ENCODE data around the gene ATRX.
"Not testable (repeated sequence)": the region's sequence is repeated elsewhere in the genome, so short reads cannot be mapped to it uniquely, and the experiment has no call there.

Gene ATRX

GRCh38 chrX:77638397-77638796, 147.6 kb downstream of the ATRX start:
- Histone ChIP-seq H3K4me1 (no peaks in the 10 kb centered on the region), H3K9me3 (ENCODE audit: control insufficient read depth, low read length) (no peaks in the 10 kb centered on the region), H3K36me3 (ENCODE audit: control insufficient read depth, insufficient read depth, low read length) (no peaks in the 10 kb centered on the region)

GRCh38 chrX:77635373-77635772, 150.6 kb downstream of the ATRX start:
- Histone ChIP-seq H3K4me1 (no peaks in the 10 kb centered on the region), H3K79me2 (no peaks in the 10 kb centered on the region), H3K4me3 (ENCODE audit: low read depth, low read length) (no peak overlapping the region), H3K36me3 (ENCODE audit: control insufficient read depth, insufficient read depth, low read length) (no peaks in the 10 kb centered on the region), H3K9me3 (ENCODE audit: control insufficient read depth, low read length) (no peaks in the 10 kb centered on the region), H3K4me2 (ENCODE audit: low read length) (no peak overlapping the region), H3K27ac (no peak overlapping the region), H3K9ac (no peak overlapping the region), H2AFZ (no peak overlapping the region), H3K27me3 (ENCODE audit: control insufficient read depth, insufficient read depth, low read length) (no peaks in the 10 kb centered on the region)
- TF ChIP-seq CTCF (IDR thresholded peaks at IDR 0.05) = no peak

More at GRCh38 chrX:77638397-77638796, 147.6 kb downstream of the ATRX start:
- TF ChIP-seq CTCF (IDR thresholded peaks at IDR 0.05) = no peak
- no peak overlapping the region for H3K4me3 ChIP-seq (ENCODE audit: low read depth, low read length)
- H3K27ac ChIP-seq = no peak overlapping the region
- H3K27me3 ChIP-seq (ENCODE audit: control insufficient read depth, insufficient read depth, low read length) = no peaks in the 10 kb centered on the region
- no peak overlapping the region for H2AFZ ChIP-seq
- no peak overlapping the region for H3K4me2 ChIP-seq (ENCODE audit: low read length)
- H3K79me2 ChIP-seq = peaks cover 3% of the 10 kb centered on the region
- no peak overlapping the region for H3K9ac ChIP-seq

GRCh38 chrX:77628294-77629025, 157.6 kb downstream of the ATRX start:
- Histone ChIP-seq H3K27me3 (ENCODE audit: control insufficient read depth, insufficient read depth, low read length) (no peaks in the 10 kb centered on the region), H2AFZ (no peak overlapping the region), H3K27ac (no peak overlapping the region), H3K4me2 (ENCODE audit: low read length) (no peak overlapping the region), H3K9me3 (ENCODE audit: control insufficient read depth, low read length) (no peaks in the 10 kb centered on the region), H3K9ac (no peak overlapping the region), H3K4me1 (no peaks in the 10 kb centered on the region), H3K79me2 (no peaks in the 10 kb centered on the region), H3K36me3 (ENCODE audit: control insufficient read depth, insufficient read depth, low read length) (no peaks in the 10 kb centered on the region), H3K4me3 (ENCODE audit: low read depth, low read length) (no peak overlapping the region)
- no peak for TF ChIP-seq CTCF (IDR thresholded peaks at IDR 0.05)

GRCh38 chrX:77622672-77623071, 163.3 kb downstream of the ATRX start:
- Histone ChIP-seq H3K9ac (no peak overlapping the region), H3K27me3 (ENCODE audit: control insufficient read depth, insufficient read depth, low read length) (no peaks in the 10 kb centered on the region), H3K79me2 (no peaks in the 10 kb centered on the region), H3K27ac (no peak overlapping the region), H3K4me3 (ENCODE audit: low read depth, low read length) (no peak overlapping the region), H3K36me3 (ENCODE audit: control insufficient read depth, insufficient read depth, low read length) (no peaks in the 10 kb centered on the region), H3K9me3 (ENCODE audit: control insufficient read depth, low read length) (no peaks in the 10 kb centered on the region), H2AFZ (no peak overlapping the region), H3K4me1 (no peaks in the 10 kb centered on the region), H3K4me2 (ENCODE audit: low read length) (no peak overlapping the region)
- no peak for TF ChIP-seq CTCF (IDR thresholded peaks at IDR 0.05)

- Histone ChIP-seq H3K27me3 (ENCODE audit: control insufficient read depth, insufficient read depth, low read length) (no peaks in the 10 kb centered on the region), H3K9ac (no peak overlapping the region), H3K27ac (no peak overlapping the region), H3K4me1 (no peaks in the 10 kb centered on the region), H3K4me2 (ENCODE audit: low read length) (no peak overlapping the region), H3K9me3 (ENCODE audit: control insufficient read depth, low read length) (no peaks in the 10 kb centered on the region), H2AFZ (no peak overlapping the region), H3K4me3 (ENCODE audit: low read depth, low read length) (no peak overlapping the region), H3K79me2 (no peaks in the 10 kb centered on the region), H3K36me3 (ENCODE audit: control insufficient read depth, insufficient read depth, low read length) (no peaks in the 10 kb centered on the region)
- TF ChIP-seq CTCF (IDR thresholded peaks at IDR 0.05) = no peak
Observed at GRCh38 chrX:77622233-77622632, 163.8 kb downstream of the ATRX start.

- H3K9ac ChIP-seq; H3K4me1 ChIP-seq; H3K27ac ChIP-seq; H3K9me3 ChIP-seq (ENCODE audit: control insufficient read depth, low read length); H3K27me3 ChIP-seq (ENCODE audit: control insufficient read depth, insufficient read depth, low read length); H3K4me2 ChIP-seq (ENCODE audit: low read length); H3K4me3 ChIP-seq (ENCODE audit: low read depth, low read length); H3K79me2 ChIP-seq; H2AFZ ChIP-seq; H3K36me3 ChIP-seq (ENCODE audit: control insufficient read depth, insufficient read depth, low read length): not testable (repeated sequence)
Observed at GRCh38 chrX:77621453-77621852, 164.6 kb downstream of the ATRX start.
